H1 (cell line): Measurements from ENCODE around the gene LRRTM4.

Experiments used
- CTCF ChIP-seq, 3 experiments: IDR thresholded peaks; 1 replicate in 2 of 3; 2 replicates in 1 of 3; pipeline versions ENCODE4 v1.5.1 to v1.6.1; 2011; ENCODE audit warnings: low read length in 3 of 3, mild to moderate bottlenecking in 3 of 3, inconsistent platforms in 2 of 3, low read depth in 1 of 3, moderate library complexity in 1 of 3; ENCODE audit not compliant: insufficient read depth in 1 of 3; ENCODE audit errors: control extremely low read depth in 1 of 3
- EGR1 ChIP-seq: IDR thresholded peaks from 2 replicates; pipeline ENCODE4 v1.6.1; 2011; ENCODE audit warnings: low read depth, low read length, borderline replicate concordance
- GABPA ChIP-seq: IDR thresholded peaks from 2 replicates; pipeline ENCODE4 v1.6.1; 2011; ENCODE audit warnings: mild to moderate bottlenecking, low read length, moderate library complexity, borderline replicate concordance; ENCODE audit not compliant: insufficient read depth
- HDAC2 ChIP-seq, 2 experiments: fragments of 300-600 bp in 1 of 2; sonication (generic) in 1 of 2; IDR thresholded peaks; 2 replicates each; pipeline ENCODE4 v1.6.1; 2011 to 2012; ENCODE audit warnings: low read depth in 2 of 2, low read length in 2 of 2, mild to moderate bottlenecking in 2 of 2, moderate library complexity in 2 of 2, borderline replicate concordance in 1 of 2, inconsistent platforms in 1 of 2
- MAX ChIP-seq: IDR thresholded peaks from 2 replicates; pipeline ENCODE4 v1.6.1; 2012; ENCODE audit warnings: inconsistent platforms
- POLR2A ChIP-seq, 2 experiments: IDR thresholded peaks; 1 replicate in 1 of 2; 2 replicates in 1 of 2; pipeline ENCODE4 v1.6.1; 2011; ENCODE audit warnings: low read depth in 2 of 2, low read length in 2 of 2, mild to moderate bottlenecking in 2 of 2; ENCODE audit errors: control extremely low read depth in 1 of 2
- RAD21 ChIP-seq, 2 experiments: IDR thresholded peaks in 1 of 2; conservative IDR thresholded peaks in 1 of 2; 2 replicates each; pipeline ENCODE4 v1.6.1; 2011; ENCODE audit warnings: low read depth in 2 of 2, low read length in 2 of 2, improper control_type of control experiment in 1 of 2, inconsistent platforms in 1 of 2, mild to moderate bottlenecking in 1 of 2, moderate library complexity in 1 of 2
- RFX5 ChIP-seq: IDR thresholded peaks from 2 replicates; pipeline ENCODE4 v1.6.1; 2011; ENCODE audit warnings: low read depth, low read length, improper control_type of control experiment, borderline replicate concordance
- SIN3A ChIP-seq, 2 experiments: IDR thresholded peaks in 1 of 2; conservative IDR thresholded peaks in 1 of 2; 2 replicates each; pipeline ENCODE4 v1.6.1; 2011 to 2012; ENCODE audit warnings: low read length in 2 of 2, improper control_type of control experiment in 1 of 2, low read depth in 1 of 2, mild to moderate bottlenecking in 1 of 2
- SP1 ChIP-seq: IDR thresholded peaks from 2 replicates; pipeline ENCODE4 v1.6.1; 2011; ENCODE audit warnings: low read depth, low read length

- TF ChIP-seq CTCF (IDR thresholded peaks at IDR 0.05; ENCODE audit: control extremely low read depth in 1 of 3, insufficient read depth in 1 of 3, low read depth in 1 of 3, low read length in 3 of 3) (no peak), RAD21 (IDR thresholded peaks at IDR 0.05 in 1 of 2, conservative IDR thresholded peaks at IDR 0.05 in 1 of 2; ENCODE audit: low read depth in 2 of 2, low read length in 2 of 2) (no peak), HDAC2 (IDR thresholded peaks at IDR 0.05; ENCODE audit: borderline replicate concordance in 1 of 2, low read depth in 2 of 2, low read length in 2 of 2) (no peak), POLR2A (IDR thresholded peaks at IDR 0.05; ENCODE audit: control extremely low read depth in 1 of 2, low read depth in 2 of 2, low read length in 2 of 2) (no peak), EGR1 (no peak), RFX5 (no peak), GABPA (no peak), SIN3A (conservative IDR thresholded peaks at IDR 0.05 in 1 of 2, IDR thresholded peaks at IDR 0.05 in 1 of 2; ENCODE audit: low read depth in 1 of 2, low read length in 2 of 2) (no peak), SP1 (no peak), MAX (no peak)
These were observed 508.7 kb downstream of the LRRTM4 start for GRCh38 chr2:77013457-77013856.
